Stimulated activated CD4-positive, alpha-beta T cell treated with anti-CD3 and anti-CD28 coated beads, Interleukin-1b, Interleukin-23, amount 100 ng/mL, for 1 hour (primary cell): ENCODE results near the gene AFAP1.

Source experiments
- DNase-seq, 2 donors: peaks; one replicate each; pipeline ENCODE4 v3.0.0-alpha.2; 2020; ENCODE audit warnings: low read depth in 2 of 2

The AFAP1 gene

DNA sequence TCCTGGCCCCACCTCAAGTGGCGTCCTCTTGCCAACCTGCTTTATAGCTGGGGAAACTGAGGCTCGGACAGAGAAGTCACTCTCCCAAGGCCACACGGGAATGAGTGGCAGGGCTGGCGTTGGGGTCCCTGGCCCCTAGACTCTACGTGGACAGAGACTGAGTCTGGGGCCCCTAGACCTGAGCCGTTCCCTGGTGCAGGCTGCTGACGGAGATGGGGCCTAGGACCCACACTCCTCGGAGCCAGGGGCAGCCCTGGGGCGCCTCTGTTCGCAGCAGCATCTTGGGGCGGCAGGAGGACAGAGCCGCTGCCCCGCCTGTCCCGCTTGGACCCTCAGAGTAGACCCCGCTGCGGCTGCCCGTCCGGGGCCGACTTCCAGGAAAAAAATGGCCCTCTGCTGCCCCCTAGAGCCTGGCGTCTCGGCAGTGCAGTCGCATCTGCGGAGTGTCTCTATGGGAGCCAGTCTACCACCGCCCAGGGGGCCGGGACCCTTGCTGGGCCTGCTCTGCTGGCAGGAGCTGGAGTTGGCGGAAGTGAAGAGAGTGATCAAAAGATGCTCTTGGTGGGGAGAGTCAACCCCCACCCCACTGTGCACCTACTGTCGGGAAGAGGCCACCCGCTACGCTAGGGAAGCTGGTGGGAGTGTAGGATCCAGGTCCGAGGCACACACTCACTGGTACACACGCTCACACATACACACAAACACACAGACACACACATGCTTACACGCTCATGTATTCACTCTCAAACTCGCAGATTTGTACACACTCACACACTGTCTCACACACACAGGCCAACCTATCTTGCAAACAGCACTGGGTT is 220.1 kb downstream of the AFAP1 start:
- peak in 1 of 2 donors; percentile 58 for DNase-seq

DNA sequence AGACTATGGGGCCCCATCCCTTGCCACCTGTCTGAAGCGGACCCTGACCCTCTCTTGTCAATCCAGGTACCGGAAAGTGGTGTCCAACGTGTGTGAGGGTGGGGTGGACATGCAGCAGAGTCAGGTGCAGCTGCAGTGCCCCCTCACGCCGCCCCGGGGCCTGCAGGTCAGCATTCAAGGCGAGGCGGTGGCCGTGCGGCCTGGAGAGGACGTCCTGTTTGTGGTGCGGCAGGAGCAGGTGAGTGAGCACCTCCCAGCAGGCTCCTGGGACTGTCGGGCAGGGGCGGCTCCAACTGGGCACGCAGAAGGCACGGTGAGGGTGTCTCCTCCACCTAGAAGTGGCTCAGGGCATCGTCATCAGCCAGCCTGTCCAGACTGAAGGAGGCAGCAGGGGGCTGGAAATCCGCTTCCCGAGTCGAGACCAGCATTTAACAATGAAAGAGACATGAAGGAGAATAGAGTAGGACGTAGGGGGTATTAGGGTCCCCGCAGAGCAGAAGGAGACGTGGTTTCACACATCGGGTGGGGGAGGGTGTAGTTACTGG is 221.6 kb downstream of the AFAP1 start:
- DNase-seq = no peak

GRCh38 chr4:7717161-7717560 is 222.5 kb downstream of the AFAP1 start:
- DNase-seq = no peak

DNA sequence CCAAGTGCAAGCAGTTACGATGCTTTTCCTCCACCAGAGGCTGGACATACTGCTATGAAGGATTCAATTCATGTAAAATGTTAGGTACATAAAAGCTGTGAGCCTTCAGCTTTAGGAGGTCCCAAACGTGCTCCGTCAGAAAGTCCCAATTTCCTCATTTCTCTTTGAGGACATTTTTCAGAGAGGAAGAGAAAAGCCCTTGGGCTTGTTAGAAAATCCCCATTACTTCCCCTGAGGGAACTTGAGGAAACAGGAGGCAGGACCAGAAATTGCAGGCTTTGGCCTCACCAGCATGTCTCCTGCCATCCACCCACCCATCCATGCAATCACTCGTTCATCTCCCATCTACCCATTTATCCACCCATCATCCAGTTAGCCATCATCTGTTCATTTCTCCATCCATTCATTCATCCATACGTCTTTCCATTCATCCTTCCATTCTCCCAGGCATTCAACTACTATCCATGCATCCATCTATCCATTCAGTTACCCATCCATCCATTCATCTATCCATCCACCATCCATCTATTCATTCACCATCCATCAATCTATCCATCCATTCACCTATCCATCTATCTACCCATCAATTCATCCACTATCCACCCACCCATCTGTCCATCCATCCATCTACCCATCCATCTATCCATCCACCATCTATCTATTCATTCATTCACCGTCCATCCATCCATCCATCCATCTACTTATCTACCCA is 223.5 kb downstream of the AFAP1 start:
- no peak for DNase-seq

DNA sequence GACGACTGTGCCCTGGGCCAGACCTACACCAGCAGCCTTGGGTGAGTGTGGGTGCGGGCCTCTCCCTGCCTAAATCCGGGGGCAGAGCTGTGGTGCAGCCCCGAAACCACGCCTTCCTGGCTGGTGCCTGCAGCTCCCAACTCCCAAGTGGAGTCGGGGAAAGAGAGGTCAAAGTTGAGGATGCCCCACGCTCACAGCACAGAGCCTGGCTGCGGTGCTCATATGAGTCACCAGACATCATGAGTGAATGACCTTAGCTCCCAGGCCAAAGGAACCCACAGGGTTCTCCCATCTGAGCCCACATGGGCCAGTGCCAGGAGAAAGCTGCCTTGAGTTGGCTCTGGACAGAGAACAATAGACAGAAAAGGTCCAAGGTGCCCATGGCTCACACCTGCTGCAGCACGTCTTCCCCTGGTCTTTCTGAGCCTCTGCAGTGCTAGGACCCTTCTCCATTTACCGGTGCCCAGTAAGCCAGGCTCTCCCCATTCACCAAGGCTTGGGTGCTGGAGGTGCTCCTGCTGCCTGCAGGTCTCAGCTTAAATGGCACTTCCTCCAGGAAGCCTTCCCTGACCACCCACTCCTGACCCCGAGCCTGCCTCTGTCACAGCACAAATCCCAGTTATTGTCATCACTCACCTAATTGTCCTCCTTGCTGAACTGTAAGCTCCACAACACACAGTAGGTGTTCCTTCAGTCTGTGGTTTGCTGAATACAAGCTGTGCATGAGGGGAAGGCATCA is 224.2 kb downstream of the AFAP1 start:
- no peak for DNase-seq

- DNase-seq = no peak
These were observed 224.9 kb downstream of the AFAP1 start for GRCh38 chr4:7714738-7715137.

DNA sequence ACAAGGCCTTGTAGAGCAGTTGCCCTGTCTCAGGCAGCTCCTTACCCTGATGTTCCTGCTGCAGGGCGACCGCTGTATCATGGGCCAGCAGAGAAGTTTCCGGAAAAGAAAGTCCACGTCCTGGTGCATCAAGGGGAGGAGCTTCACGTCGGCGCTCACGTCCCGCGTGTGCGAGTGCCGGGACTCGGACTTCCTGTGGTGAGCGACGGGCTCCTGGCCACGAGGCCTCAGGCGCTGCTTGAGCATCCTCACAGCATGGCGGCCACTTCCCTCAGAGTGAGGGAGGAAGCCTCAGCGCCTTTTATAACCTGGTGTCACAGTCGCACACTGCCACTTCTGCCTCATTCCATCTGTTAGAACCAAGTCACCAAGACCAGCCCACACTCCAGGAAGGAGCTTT is 225.5 kb downstream of the AFAP1 start:
- DNase-seq = no peak

- DNase-seq = no peak
These were observed 225.9 kb downstream of the AFAP1 start for GRCh38 chr4:7713757-7714156.

DNA sequence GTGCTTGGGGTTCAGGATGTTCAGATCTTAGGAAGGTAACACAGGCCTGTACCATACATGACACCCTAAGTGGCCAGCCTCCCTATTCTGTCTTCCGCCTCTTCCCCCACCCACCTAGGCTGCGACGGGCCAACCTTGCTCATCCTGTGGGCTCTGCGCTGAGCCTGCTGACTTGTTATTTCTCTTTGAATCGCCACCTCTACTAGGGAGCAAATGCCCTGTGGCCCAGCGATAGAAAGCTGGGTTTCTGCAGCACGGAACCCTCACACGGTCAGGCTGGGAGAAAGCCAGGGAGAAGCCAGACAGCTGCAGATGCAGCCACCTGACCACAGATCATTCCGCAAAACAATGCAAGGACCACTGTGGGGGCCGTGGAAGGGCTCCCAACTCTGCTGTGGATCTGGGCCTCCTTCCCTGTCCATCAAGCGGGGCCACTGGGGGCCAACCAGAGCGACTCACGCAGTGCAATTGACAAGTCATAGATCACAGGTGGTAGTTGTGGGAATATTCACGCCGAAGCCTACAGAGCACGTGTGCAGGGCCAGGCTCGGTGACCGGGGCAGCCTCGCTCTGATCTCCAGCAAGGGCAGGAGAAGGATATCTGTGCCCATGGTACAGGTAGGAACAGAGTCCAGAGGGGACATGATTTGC is 227.5 kb downstream of the AFAP1 start:
- no peak for DNase-seq

GRCh38 chr4:7711307-7711963 is 228.2 kb downstream of the AFAP1 start:
- DNase-seq = no peak

DNA sequence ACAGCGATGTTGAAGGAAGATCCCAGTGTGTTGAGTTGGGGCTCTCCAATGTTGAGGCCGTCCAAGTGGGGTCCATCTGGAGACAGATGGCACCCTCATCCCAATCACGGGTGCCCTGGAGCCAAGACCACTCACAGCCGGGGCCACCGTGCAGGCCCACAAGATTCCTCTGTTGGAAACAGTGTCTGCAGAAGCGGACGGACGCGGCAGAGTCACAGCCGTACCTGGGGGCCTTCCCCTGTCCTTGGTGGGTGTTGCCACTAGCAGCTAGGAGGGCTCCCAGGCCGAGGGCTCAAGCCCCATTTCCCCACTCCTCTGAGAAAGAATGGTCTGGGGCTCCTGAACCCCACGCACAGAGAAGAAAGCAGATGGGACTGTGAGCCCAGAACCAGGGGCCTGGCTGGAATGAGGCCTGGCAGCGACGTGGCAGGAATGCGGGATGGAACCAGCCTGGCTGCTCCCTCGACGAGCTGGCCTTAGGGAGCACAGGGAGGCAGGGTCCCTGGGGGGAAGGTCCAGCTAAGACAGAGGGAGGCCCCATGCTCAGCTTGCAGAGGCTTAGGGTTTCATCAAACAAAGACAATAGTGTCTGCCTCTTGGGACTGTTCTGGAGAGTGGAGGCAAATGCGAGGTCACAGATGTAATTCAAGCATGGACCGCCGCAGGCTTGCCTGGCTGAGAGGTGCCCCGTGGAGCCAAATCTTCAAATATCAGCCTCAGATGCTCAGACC is 228.9 kb downstream of the AFAP1 start:
- DNase-seq = no peak

DNA sequence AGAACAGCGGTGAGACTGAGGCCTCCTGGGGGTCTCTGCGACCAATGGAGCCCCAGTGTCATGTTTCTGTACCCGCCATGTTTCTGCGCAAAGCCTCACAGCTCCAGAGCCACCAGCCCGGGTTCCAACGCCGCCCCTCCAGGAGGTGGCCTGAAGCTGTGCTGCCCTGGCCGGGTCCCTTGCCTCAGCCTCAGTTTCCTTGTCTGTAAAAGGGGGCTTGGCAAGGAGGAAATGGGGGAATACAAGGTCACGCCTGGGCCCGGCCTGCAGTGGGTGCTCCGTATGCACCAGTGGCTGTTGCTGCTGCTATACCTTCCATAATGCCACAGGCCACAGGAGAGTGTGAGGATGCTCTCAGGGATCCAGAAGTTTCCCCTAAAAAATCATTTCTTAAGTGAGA is 229.5 kb downstream of the AFAP1 start:
- no peak for DNase-seq

DNA sequence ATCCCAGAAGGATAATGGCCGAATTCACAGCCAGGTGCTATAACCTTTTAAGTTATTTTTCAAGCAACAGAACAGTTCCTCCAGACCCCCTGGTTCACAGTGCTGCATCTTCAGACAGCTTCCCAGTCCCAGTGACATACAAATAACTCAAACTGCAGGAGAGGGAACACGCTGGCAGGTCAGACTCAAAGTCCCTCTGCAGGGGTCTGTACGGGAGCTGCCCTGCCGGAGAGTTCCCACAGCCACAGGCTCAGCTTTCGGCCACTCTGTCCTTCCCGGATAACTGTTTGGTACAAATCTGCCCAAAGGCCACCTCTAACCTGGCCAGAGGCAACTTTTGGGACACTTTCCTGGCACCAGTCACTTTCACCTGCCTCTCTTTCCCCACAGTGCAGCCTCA is 230.2 kb downstream of the AFAP1 start:
- DNase-seq = no peak

GRCh38 chr4:7708981-7709380 is 230.7 kb downstream of the AFAP1 start:
- DNase-seq = no peak
